Stimulated activated naive CD4-positive, alpha-beta T cell (primary cell): ENCODE results near the gene PCYT2.
A peak's percentile ranks its signal among the peaks of the same experiment; 100 is the strongest.

Source experiments
- DNase-seq, 6 experiments: peaks; one replicate each; lab custom pipeline; 2025; lab: John Stamatoyannopoulos, UW

PCYT2 gene

DNA sequence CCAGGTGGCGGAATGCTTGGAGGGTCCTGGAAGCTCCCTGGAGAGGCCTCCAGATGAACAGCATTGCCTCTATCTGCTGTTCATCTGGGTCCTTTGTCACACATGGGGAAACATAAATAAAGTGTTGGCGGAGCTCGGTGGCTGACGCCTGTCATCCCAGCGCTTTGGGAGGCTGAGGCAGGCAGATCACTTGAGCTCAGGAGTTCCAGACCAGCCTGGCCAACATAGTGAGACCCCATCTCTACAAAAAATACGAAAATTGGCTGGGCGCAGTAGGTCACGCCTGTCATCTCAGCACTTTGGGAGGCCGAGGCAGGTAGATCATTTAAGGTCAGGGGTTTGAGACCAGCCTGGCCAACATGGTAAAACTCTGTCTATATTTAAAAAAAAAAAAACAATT is 33.7 kb upstream of the PCYT2 start:
- DNase-seq = no peak

DNA sequence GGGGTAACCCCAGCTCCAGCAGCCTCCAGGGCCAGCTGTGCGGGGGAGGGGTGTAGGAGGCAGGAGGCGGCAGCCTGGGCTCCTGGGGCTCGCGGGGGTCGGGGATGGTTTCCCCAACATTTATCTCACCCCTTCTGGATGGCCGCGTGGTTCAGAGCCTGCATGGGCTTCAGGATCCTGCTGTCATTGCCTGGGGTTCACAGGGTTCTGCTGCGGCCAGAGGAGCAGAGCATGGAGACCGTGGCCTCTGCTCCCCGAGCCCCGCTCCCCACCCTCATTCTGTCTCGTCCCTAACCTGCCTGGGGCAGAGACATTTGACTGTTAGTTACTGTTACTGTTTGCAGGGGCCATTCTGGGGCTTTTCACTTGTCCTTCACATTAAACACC is 31.0 kb upstream of the PCYT2 start:
- no peak for DNase-seq

DNA sequence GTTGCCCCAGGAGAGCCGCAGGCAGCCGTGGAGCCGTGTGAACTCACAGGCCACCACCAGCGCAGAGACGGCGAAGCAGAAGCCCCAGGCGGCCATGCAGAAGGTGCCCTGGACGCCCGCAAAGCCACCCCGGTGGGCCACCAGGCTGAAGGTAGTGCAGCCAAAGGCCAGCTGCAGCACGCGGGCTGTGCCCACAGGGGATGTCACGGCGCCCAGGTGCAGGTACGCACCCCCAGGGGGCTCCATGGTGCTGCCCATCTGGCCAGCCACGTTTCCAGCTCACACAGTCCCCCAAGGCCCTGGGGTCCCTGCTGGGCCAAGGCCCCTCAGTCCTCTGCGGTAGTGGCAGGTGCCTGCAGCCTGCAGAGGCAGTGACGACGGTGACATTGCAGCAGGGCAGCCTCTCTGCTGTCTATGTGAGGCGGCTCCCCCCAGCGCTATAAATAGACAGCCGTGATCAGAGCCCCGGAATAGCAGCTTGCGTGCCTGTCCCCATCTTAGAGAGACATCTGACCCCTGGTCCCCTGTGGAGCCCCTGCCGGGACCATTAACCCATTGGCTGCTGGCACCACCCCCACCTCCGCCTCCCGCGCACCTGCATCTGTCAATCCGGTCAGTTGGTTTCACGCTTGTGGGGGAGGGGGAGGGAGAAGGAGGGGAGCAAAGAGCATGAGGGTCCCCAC is 30.4 kb upstream of the PCYT2 start:
- DNase-seq = no peak

DNA sequence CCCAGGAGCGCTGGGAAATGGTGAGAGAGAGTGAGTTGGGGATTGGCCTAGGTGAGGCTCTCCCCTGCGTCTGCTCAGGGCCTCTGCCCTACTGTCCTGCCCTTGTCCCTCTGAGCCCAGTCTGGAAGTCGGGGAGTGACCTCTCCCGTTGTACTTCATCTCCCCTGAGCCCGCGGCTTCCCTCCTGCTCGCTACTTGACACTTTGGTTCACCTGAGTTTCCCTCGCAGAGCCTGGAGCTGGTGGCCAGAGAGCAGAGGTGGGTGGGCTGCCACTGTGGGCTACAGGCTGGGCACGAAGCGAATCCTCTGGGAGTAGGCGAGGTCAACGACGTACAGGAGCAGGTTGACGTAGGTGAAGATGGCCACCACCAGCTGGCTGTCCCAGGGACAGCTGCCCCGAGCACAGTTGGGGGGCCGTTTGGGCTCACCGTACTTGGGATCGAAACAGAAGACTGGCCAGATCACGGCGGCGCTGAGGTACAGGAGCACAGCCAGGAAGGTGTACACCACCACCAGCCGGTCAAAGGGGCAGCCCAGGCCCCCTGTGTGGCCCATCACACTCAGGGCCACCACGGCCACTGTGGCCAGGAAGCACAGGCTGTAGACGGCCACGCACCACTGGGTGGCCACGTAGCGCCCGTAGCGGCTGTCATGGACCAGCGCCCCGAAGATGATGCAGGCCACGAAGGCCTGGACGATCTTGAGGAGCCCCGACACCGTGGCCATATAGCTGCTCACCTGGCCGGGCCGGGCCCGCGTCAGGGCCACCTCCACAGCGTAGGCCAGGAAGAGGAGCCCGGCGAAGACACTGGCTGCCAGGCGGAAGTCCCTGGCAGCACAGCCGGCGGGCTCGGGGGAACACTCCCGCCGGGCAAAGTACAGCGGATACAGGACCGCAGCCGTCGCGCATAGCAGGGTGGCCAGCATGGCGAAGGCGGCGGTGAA is 29.6 kb upstream of the PCYT2 start:
- no peak for DNase-seq

DNA sequence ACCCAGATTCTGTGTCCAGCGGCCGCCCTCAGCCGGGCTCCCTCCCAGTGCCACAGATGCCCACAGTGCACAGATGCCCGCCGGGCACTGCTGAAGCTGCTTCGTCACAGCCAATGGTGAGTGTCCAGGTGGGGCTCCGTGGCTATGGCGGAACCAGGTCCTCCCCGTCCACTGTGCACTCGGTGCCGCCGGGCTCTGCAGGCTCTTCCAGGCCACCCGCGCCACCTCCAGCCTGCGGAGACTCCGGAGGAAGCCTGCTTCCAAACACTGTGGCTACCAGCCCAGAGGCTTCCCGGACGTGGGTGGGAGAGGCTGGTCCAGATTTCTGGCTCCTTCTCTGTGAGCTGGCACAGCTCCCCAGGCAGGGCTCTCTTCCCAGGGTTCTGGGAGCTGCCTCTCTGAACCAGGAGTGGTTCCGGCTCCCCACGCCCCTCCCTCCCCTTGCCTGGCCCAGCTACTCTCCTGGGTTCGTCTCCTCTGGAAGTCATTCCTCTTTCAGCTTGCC is 28.7 kb upstream of the PCYT2 start:
- DNase-seq = no peak

DNA sequence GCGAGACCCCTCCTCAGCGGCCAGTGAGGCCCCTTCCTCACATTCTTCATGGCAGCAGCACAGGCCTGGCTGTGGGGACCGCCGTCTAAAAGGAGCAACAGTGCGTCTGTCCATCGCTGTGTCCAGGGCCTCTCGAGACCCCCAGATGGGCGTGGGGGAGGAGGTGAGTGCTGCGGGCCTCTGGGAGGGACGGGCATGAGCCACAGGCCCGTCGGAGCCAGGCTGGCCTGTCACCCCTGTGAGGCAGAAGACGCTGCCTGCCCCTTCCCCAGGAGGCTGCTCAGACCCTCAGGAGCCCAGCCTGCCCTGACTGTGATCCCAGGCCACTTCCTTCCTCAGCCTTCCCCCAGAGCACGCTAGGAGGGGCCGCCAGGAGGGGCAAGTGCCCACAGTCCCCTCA is 28.0 kb upstream of the PCYT2 start:
- DNase-seq = no peak

DNA sequence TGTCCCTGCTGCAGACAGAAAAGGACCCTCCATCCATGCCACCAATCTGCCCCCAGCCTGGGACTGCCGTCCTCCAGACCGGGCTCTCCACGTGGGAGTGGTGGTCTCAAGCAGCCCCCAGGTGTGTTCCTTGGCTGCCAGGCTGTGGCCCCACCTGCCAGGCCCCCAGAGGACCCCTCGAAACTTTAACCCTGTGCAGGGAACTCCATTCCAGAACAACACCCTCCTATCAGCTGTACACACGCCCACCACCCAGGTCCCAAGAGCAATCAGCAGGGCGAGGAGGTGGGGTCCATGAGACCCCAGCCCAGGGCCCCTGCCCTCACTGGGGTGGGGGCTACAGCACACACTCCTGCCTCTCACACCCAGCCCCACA is 24.5 kb upstream of the PCYT2 start:
- DNase-seq = no peak

DNA sequence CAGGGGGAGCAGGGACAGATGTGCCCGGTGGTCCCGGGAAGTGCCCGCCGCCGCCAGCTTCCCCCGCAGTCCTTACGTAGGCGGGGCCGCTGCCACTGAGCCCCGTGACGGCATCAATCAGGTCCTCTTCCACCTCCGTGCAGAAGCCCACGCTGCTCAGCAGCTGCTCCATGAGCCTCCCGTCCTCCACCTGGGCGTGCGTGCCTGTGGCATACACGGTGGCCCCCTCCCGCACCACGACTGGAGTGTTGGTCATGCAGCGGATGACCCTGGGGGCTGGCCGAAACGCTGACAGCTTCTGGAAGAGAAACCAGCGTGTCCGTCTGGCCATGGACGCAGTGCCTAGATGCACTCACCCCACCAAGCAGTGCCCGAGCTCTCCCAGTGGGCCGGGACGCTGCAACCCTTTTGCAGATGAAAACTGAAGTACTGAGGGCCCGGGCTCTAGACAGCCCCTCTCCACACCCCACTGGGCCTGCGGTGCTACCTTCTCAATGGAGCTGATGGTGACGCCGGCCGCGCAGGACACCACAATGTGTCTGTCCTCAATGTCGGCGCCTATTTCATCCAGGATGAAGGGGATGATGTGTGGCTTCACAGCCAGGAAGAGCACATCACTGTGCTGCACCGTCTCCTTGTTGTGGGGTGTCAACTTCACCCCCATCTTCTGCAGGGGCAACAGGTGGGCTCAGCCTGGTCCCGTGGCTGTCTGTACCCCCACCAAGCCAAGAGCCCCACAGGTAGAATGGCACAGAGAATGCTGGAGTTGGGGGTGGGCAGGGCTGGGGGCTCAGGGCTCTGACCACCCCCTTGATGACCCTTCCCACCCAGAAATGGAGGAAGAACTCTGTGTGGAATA is 23.9 kb upstream of the PCYT2 start:
- DNase-seq = no peak

DNA sequence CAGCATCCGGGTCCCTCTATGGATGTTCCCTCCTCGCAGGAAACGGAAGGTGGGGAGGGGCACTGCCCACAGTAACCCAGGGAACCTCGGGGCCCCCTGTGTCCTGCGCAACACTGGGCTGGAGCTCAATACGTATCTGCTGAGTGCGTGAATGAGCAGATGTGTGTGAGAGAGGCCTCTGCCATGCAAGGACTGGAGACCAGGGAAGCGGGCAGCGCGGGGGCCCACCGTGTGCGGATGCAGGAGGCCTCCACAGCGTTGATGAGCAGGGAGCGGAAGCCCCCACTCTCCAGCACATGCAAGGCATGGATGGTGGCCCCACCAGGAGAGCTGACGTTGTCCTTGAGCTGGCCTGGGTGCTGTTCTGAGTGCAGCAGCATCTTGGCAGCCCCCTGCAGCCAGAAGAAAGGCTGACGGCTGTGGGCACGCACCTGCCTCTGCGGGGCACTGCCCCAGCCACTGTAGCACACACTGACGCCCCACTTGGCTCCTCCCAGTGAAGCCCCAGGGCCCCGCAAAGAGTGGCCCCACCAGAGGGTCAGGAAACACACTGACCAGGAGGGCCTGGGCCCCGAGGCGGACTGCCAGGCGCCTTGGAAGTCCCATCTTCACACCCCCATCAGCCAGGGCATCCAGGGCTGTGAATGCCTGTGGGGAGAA is 23.0 kb upstream of the PCYT2 start:
- DNase-seq = no peak

DNA sequence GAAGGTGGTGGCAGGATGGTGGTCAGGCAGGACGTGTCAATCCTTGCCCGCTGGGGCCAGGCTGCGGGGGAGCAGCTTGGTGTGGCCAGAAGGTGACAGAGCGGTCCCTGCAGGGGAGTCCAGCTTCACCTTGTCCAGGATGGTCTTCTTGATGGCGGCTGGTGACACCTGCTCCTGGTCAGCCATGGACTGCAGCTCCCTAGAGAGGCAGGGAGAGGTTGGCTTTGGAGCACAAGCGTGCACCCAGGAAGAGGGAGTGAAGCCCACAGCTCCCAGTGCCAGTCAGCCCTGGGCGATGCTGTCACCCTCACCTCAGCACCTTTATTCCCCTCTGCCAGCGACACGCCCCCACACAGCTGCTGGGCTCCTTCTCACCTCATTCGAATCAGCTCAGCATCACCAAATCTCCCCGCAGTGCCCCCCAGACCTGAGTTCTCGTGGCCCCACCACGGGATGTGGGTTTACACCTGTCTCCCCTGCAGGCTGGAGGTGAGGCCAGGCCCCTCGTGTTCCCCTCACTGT is 22.0 kb upstream of the PCYT2 start:
- no peak for DNase-seq

DNA sequence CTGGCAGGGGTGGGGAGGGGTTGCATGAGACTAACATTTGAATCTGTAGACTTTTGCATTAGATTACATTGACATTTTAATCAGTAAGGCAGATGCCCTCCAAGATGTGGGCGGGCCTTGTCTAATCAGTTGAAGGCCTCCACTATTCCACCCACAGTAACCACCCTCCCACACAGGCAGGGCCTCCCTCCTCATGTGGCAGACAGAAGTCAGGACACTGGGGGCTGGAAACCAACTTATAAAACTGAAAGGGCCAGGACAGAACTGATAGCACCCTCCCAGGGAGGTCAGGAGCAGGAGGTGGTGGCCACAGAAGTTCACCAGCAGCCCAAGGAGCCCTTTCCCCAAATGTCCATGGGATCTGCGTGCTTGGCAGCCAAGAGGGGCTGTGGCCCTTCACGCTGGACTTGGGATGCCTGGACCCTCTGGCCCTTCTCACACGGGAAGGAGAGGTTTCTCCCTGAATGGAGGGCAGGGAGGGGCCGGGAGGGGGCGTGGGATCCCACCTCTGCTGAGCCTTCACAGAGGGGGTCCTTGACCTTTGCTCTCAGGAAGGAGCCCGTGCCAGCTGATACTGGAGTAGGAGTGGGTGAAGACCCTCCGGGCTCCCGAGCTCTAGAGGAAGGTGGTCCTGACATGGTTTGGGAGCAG is 21.3 kb upstream of the PCYT2 start:
- DNase-seq = no peak

DNA sequence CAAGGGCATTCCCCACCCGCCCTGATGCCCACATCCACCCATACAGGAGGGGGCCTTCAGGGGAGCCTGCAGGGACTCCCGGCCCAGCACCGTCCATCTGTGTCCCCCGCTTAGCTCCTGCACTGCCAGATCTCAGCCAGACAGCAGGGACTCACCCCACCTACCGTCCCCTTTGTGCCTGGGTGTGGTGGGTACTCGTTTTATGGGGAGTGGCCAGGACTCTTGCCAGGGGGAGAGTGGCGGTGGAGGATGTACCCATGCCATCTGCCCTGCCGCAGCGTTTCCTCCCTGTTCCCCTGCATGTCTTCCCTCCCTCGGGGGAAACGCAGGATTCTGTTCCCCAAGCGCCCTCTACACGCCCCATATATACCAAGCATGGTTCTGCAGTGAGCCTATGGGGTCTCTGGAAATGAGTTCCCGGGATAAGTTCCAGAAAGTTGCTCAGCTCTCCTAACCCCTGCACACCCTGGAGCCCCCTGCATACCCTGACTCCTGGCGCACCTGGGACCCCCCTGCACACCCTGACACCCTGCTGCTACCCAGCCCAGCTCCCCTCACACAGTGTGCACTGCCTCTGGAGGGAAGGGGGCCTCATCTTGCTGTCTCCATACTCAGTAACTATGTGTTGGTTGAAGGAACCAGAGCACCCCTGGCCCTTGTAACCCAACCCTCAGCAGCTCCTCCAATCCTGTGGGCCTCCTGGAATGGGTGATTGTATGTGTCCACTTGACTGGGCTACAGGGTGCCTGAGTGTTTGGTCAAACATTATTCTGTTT is 20.5 kb upstream of the PCYT2 start:
- no peak for DNase-seq

DNA sequence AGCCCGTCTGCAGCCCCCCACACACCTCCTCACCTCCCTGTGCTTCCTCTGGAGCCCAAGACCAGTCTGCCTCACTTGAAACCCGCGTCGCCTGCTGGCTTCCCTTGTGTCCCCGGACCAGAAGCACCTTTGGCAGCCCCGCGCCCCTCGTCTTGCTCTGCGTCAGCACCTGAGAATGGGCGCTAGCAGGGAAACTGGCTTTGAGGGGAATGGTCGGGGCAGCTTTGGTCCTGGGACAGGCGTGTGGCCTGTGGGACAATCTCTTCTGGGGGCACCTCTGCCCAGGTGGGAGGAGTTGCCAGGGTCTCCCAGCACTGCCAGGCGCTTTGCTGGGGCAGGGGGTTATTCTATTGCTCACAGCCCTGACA is 20.0 kb upstream of the PCYT2 start:
- DNase-seq = no peak

DNA sequence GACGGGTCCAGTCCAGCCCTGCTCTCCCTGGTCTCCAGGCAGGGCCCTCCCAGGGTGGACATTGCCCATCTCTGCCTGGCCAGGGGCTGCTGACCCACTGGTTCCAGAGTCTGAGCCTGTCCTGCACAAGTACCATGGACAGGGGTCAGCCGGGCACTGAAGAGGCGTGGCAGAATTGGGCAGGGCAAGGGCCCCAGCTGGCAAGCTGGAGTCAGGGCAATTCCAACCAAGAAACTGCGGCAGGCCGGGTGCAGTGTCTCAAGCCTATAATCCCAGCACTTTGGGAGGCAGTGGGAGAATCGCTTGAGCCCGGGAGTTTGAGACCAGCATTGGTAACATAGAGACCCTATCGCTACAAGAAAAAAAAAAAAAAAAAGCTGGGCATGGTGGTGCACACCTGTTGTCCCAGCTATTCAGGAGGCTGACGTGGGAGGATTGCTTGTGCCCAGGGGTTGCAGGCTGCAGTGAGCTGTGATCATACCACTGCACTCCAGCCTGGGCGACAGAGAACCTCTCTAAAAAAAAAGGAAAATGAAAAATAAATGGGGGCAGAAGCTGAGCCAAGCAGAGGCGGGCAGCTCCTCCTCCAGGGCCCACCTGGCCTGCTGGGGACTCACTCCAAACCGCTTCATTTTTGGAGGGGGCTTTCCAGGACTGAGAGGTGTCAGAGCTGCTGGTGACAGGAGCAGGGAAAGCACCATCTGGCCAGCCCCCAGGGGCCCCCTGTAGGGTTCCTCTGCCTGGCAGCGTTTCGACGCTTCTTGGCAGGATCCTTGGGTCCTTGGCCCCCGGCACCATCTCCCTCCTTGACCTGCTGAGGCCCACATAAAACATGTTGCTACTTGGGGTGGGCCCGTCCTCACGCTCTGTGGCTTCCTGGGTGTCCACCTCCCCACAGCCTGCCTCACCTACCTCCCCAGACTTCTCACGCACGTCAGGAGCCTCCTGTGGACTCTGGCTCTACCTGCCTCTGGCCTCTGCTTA is 19.2 kb upstream of the PCYT2 start:
- no peak for DNase-seq

DNA sequence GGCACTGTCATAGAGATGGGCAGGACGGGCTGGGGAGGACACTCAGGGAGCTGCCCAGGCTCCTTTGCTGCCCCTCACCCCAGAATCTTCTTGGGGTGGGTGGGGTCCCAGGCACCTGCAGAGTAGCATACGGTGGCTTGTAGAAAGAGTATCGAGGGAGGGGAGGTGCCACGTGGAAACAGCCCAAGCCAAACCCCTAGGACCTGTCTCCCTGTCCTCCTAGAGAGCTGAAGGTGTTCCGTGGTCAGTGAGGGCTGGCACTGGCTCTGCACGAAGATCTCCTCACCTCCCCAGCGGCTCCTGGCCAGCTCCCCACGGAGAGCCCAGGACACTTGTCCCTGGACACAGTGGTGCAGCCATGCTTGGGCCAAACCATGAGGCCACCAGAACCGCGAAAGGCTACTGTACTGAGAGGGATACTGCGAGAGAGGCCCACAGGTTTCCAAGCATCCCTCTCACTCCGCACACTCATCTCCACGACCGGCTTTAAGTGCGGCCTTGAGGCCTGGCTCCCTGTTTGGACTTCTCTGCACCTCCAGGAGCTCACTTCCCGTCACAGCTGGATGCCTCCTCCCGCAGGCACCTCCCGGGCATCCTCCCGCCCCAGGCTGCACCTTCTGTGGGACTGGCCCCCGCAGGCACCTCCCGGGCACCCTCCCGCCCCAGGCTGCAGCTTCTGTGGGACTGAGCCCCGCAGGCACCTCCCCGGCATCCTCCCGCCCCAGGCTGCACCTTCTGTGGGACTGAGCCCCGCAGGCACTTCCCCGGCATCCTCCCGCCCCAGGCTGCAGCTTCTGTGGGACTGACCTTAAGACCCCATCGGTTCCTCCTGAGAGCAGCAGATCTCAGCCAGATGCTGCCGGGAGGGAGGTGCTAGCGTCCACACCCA is 18.3 kb upstream of the PCYT2 start:
- no peak for DNase-seq

DNA sequence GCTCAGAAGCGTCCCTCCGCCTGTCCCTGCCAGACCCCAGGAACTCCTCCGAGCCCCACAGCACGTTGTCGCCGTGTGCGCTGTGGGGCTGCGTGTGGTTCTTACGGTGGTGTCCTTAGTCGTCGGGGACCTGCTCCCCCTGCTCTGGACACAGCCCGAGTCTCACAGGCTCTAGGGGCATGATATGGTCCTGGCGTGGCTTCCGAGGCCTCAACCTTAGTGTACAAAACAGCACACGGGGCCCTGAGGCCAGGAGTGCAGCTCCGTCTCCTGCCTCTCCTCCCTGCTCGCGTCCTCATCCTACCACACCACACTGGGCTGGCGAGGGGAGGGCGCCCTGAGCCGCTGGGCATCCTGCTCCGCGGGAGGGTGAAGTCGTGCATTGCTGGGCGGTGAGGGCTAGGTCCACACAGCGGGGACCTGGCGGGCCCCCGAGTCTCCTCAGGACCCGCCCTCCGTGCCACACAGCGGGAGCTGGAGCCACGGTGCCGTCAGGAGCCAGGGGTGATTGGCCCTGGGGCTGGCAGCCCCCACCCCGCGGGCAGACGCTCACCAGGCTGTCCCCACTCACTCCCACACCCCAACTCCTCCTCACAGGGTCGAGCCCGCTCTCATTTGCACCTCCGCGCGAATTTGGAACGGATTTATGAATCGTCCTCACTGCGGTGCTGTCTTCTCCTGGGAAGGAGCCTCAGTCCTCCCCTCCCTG is 17.5 kb upstream of the PCYT2 start:
- peak in 1 of 6 experiments; percentile 31 for DNase-seq
